ENCODE results near the gene BRF1.
"Not testable (repeated sequence)": the region's sequence is repeated elsewhere in the genome, so short reads cannot be mapped to it uniquely, and the experiment has no call there.

Gene BRF1

GRCh38 chr14:105316577-105316941 lies 15.8 kb upstream of the BRF1 start:
- in situ Hi-C loops (cut with HindIII; ENCODE audit: low sequenced_read_pairs), result no loop called here

GRCh38 chr14:105315941-105316576 lies 15.3 kb upstream of the BRF1 start:
- in situ Hi-C loops (cut with HindIII; ENCODE audit: low sequenced_read_pairs), result no loop called here

GRCh38 chr14:105315211-105315721 lies 14.5 kb upstream of the BRF1 start:
- in situ Hi-C loops (cut with HindIII; ENCODE audit: low sequenced_read_pairs), result no loop called here

- in situ Hi-C loops (cut with HindIII; ENCODE audit: low sequenced_read_pairs), result no loop called here
Measured at GRCh38 chr14:105314287-105315200, 13.7 kb upstream of the BRF1 start, which contains the start of gene PACS2. TSS of gene PACS2 (plus strand) at chr14:105314748. CDS start at chr14:105314919, 171 bp downstream.

GRCh38 chr14:105313381-105314286 lies 12.8 kb upstream of the BRF1 start:
- in situ Hi-C loops (cut with HindIII; ENCODE audit: low sequenced_read_pairs), result no loop called here

- in situ Hi-C loops (cut with HindIII; ENCODE audit: low sequenced_read_pairs), result no loop called here
Measured at GRCh38 chr14:105312973-105313372, 12.2 kb upstream of the BRF1 start.

GRCh38 chr14:105311838-105312237 lies 11.0 kb upstream of the BRF1 start:
- in situ Hi-C loops (cut with HindIII; ENCODE audit: low sequenced_read_pairs), result no loop called here

GRCh38 chr14:105309371-105309770 lies 8.6 kb upstream of the BRF1 start:
- in situ Hi-C loops (cut with HindIII; ENCODE audit: low sequenced_read_pairs), result loop anchor here (5.0 kb wide), 1 partner anchor 48 kb away; no protein-coding TSS in a partner anchor

GRCh38 chr14:105307052-105307727 lies 6.4 kb upstream of the BRF1 start:
- in situ Hi-C loops (cut with HindIII; ENCODE audit: low sequenced_read_pairs), result loop anchor here (5.0 kb wide), 1 partner anchor 50 kb away; no protein-coding TSS in a partner anchor

- in situ Hi-C loops (cut with HindIII; ENCODE audit: low sequenced_read_pairs), result loop anchor here (5.0 kb wide), 1 partner anchor 52 kb away; no protein-coding TSS in a partner anchor
Measured at GRCh38 chr14:105305791-105306190, 5.0 kb upstream of the BRF1 start.

GRCh38 chr14:105305345-105305744 lies 4.5 kb upstream of the BRF1 start:
- in situ Hi-C loops (cut with HindIII; ENCODE audit: low sequenced_read_pairs), result loop anchor here (5.0 kb wide), 1 partner anchor 52 kb away; no protein-coding TSS in a partner anchor

GRCh38 chr14:105304565-105304964 lies 3.8 kb upstream of the BRF1 start:
- in situ Hi-C loops (cut with HindIII; ENCODE audit: low sequenced_read_pairs), result no loop called here

GRCh38 chr14:105303949-105304348 lies 3.1 kb upstream of the BRF1 start:
- in situ Hi-C loops (cut with HindIII; ENCODE audit: low sequenced_read_pairs), result no loop called here

- in situ Hi-C loops (cut with HindIII; ENCODE audit: low sequenced_read_pairs), result not testable (repeated sequence)
Measured at GRCh38 chr14:105301915-105302249, 1.1 kb upstream of the BRF1 start.

GRCh38 chr14:105301103-105301914 lies 508 bp upstream of the BRF1 start:
- in situ Hi-C loops (cut with HindIII; ENCODE audit: low sequenced_read_pairs), result no loop called here

GRCh38 chr14:105299654-105300541 lies 903 bp downstream of the BRF1 start:
- in situ Hi-C loops (cut with HindIII; ENCODE audit: low sequenced_read_pairs), result loop anchor here (25.0 kb wide), 1 partner anchor 113 kb away; the partner anchor contains the start of gene NUDT14

GRCh38 chr14:105297311-105297710 lies 3.5 kb downstream of the BRF1 start:
- in situ Hi-C loops (cut with HindIII; ENCODE audit: low sequenced_read_pairs), result loop anchor here (25.0 kb wide), 1 partner anchor 110 kb away; the partner anchor contains the start of gene NUDT14

GRCh38 chr14:105294142-105294597 lies 6.6 kb downstream of the BRF1 start:
- in situ Hi-C loops (cut with HindIII; ENCODE audit: low sequenced_read_pairs), result loop anchor here (25.0 kb wide), 1 partner anchor 107 kb away; the partner anchor contains the start of gene NUDT14
